WTC11 (cell line): Measurements from ENCODE around the gene KIAA1671. TPM values are rescaled to one million over a fixed set of nuclear protein-coding genes. Genes with fewer than 3 reads are reported as not detected.

Experiments
- ATAC-seq: fragments of 200-7000 bp; cut with Tn5 transposase; 2 replicates; pipeline ENCODE4 v1.10.0; 2021; ENCODE audit warnings: mild to moderate bottlenecking, moderate library complexity
- CTCF ChIA-PET: fragments of 300-600 bp; sonication (Branson Sonifier 250); formaldehyde crosslinking; loops from one replicate; lab custom pipeline; 2021; ENCODE audit warnings: antibody characterized with exemption; lab: Charles Lee
- POLR2A ChIA-PET: fragments of 350-600 bp; sonication (Branson Sonifier 250); formaldehyde crosslinking; loops from one replicate; lab custom pipeline; 2021; ENCODE audit warnings: antibody characterized with exemption; lab: Charles Lee
- DNase-seq: peaks from one replicate; pipeline ENCODE4 v3.0.0; 2021; ENCODE audit warnings: low spot score
- H3K27ac Mint-ChIP-seq: 2 replicates; pipeline ENCODE4 v1.8.0; 2021; ENCODE audit warnings: mixed read lengths
- H3K27me3 Mint-ChIP-seq: 2 replicates; pipeline ENCODE4 v1.8.0; 2021; ENCODE audit warnings: low read depth, mild to moderate bottlenecking, moderate library complexity, mixed read lengths
- H3K36me3 Mint-ChIP-seq: 2 replicates; pipeline ENCODE4 v1.8.0; 2021; ENCODE audit warnings: mixed read lengths
- H3K4me1 Mint-ChIP-seq: 2 replicates; pipeline ENCODE4 v1.8.0; 2022; ENCODE audit warnings: mixed read lengths
- H3K4me3 Mint-ChIP-seq: 2 replicates; pipeline ENCODE4 v1.8.0; 2021; ENCODE audit warnings: mild to moderate bottlenecking, moderate library complexity, mixed read lengths
- H3K9me3 Mint-ChIP-seq: 2 replicates; pipeline ENCODE4 v1.8.0; 2021; ENCODE audit warnings: mixed read lengths
- ETV6 ChIP-seq: sonication (generic); formaldehyde crosslinking; IDR thresholded peaks from 2 replicates; pipeline ENCODE4 v1.8.1; 2022; ENCODE audit warnings: mild to moderate bottlenecking, missing genetic modification reagents
- FOXK1 ChIP-seq: sonication (generic); formaldehyde crosslinking; IDR thresholded peaks from 2 replicates; pipeline ENCODE4 v1.8.0; 2022; ENCODE audit warnings: mild to moderate bottlenecking, moderate library complexity, missing genetic modification reagents
- HMGXB4 ChIP-seq: sonication (generic); formaldehyde crosslinking; IDR thresholded peaks from 2 replicates; pipeline ENCODE4 v1.8.1; 2023; ENCODE audit warnings: mild to moderate bottlenecking, moderate library complexity, missing genetic modification reagents
- NR1H2 ChIP-seq: sonication (generic); formaldehyde crosslinking; IDR thresholded peaks from 2 replicates; pipeline ENCODE4 v1.9.0; 2021; ENCODE audit warnings: mild to moderate bottlenecking, moderate library complexity, missing genetic modification reagents
- TEAD1 ChIP-seq: sonication (generic); formaldehyde crosslinking; IDR thresholded peaks from 2 replicates; pipeline ENCODE4 v1.8.0; 2022; ENCODE audit warnings: mild to moderate bottlenecking, missing genetic modification reagents
- TEAD4 ChIP-seq: sonication (generic); formaldehyde crosslinking; IDR thresholded peaks from 2 replicates; pipeline ENCODE4 v1.8.0; 2022; ENCODE audit warnings: mild to moderate bottlenecking, missing genetic modification reagents
- total RNA-seq: library from RNA; stranded (reverse); gene quantifications from 3 replicates; pipeline ENCODE4 v1.2.3, GENCODE V29; 2021
- TF ChIP-seq, protein P1 (sequence below): fragments of 250-450 bp; sonication (Bioruptor Pico); IDR thresholded peaks from 2 replicates; pipeline ENCODE4 v1.9.0; 2021; ENCODE audit warnings: mild to moderate bottlenecking
- TF ChIP-seq, protein P2 (sequence below): sonication (generic); formaldehyde crosslinking; IDR thresholded peaks from 2 replicates; pipeline ENCODE4 v1.8.0; 2022; ENCODE audit warnings: mild to moderate bottlenecking, missing genetic modification reagents
- TF ChIP-seq, protein P3 (sequence below): sonication (generic); formaldehyde crosslinking; IDR thresholded peaks from 2 replicates; pipeline ENCODE4 v1.8.0; 2022; ENCODE audit warnings: mild to moderate bottlenecking, missing genetic modification reagents
- TF ChIP-seq, protein P4 (sequence below): fragments of 200-600 bp; IDR thresholded peaks from 2 replicates; pipeline ENCODE4 v1.8.0; 2022; ENCODE audit warnings: antibody characterized with exemption

The KIAA1671 gene
- total RNA-seq, 1 experiment from 2014 or later: 26.0 TPM

DNA sequence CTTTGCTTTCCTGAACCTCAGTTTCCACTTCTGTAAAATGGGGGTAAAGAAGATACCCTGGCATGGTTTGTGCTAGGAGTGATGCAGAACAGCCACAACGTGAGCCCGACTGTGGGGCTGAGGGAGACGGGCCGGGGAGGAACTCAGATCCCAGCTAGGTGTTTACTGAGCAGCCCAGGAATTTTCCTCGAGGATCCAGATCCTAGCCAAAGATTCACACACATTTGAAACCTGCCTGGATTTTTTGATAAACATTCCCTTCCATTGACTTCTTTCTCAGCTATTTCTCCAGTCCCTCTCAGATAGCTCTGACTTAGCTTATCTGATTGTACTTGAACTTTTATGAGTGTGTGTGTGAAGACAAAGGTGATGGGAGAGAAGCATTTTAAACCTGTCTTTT, 98.0 kb downstream of the KIAA1671 start (continued):
- TF ChIP-seq, protein P1, sequence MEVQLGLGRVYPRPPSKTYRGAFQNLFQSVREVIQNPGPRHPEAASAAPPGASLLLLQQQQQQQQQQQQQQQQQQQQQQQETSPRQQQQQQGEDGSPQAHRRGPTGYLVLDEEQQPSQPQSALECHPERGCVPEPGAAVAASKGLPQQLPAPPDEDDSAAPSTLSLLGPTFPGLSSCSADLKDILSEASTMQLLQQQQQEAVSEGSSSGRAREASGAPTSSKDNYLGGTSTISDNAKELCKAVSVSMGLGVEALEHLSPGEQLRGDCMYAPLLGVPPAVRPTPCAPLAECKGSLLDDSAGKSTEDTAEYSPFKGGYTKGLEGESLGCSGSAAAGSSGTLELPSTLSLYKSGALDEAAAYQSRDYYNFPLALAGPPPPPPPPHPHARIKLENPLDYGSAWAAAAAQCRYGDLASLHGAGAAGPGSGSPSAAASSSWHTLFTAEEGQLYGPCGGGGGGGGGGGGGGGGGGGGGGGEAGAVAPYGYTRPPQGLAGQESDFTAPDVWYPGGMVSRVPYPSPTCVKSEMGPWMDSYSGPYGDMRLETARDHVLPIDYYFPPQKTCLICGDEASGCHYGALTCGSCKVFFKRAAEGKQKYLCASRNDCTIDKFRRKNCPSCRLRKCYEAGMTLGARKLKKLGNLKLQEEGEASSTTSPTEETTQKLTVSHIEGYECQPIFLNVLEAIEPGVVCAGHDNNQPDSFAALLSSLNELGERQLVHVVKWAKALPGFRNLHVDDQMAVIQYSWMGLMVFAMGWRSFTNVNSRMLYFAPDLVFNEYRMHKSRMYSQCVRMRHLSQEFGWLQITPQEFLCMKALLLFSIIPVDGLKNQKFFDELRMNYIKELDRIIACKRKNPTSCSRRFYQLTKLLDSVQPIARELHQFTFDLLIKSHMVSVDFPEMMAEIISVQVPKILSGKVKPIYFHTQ: no peak
- no peak for TF ChIP-seq TEAD4 (CRISPR knock-in tag)

- no peak overlapping the region for H3K27ac Mint-ChIP-seq
- POLR2A ChIA-PET: no interaction called here
Observed at GRCh38 chr22:25051073-25051472, 98.6 kb downstream of the KIAA1671 start.

GRCh38 chr22:25051983-25052710, 99.6 kb downstream of the KIAA1671 start:
- TF ChIP-seq TEAD4 (CRISPR knock-in tag) (no peak), ETV6 (CRISPR knock-in tag) (no peak), FOXK1 (CRISPR knock-in tag) (no peak), TEAD1 (CRISPR knock-in tag) (no peak), NR1H2 (CRISPR knock-in tag) (no peak)
- TF ChIP-seq, protein P2, sequence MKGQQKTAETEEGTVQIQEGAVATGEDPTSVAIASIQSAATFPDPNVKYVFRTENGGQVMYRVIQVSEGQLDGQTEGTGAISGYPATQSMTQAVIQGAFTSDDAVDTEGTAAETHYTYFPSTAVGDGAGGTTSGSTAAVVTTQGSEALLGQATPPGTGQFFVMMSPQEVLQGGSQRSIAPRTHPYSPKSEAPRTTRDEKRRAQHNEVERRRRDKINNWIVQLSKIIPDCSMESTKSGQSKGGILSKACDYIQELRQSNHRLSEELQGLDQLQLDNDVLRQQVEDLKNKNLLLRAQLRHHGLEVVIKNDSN (CRISPR knock-in tag): no peak
- TF ChIP-seq, protein P3, sequence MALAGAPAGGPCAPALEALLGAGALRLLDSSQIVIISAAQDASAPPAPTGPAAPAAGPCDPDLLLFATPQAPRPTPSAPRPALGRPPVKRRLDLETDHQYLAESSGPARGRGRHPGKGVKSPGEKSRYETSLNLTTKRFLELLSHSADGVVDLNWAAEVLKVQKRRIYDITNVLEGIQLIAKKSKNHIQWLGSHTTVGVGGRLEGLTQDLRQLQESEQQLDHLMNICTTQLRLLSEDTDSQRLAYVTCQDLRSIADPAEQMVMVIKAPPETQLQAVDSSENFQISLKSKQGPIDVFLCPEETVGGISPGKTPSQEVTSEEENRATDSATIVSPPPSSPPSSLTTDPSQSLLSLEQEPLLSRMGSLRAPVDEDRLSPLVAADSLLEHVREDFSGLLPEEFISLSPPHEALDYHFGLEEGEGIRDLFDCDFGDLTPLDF (CRISPR knock-in tag): no peak
- TF ChIP-seq, all 79 proteins: peak for 0
- no peak overlapping the region for H3K4me3 Mint-ChIP-seq
- H3K9me3 Mint-ChIP-seq: peaks cover 17% of the 10 kb centered on the region
- peaks cover 8% of the 10 kb centered on the region for H3K4me1 Mint-ChIP-seq
- no peak for DNase-seq
- H3K36me3 Mint-ChIP-seq: peaks cover 32% of the 10 kb centered on the region
- H3K27me3 Mint-ChIP-seq: no peaks in the 10 kb centered on the region
- POLR2A ChIA-PET: no interaction called here
- CTCF ChIA-PET: interaction anchor here (0.8 to 5.4 kb wide), 4 partner anchors 10 to 114 kb away, joined by 3 to 61 read pairs (median 10); no protein-coding TSS in a partner anchor
- no peak for ATAC-seq
- no peak overlapping the region for H3K27ac Mint-ChIP-seq

More at GRCh38 chr22:25051073-25051472, 98.6 kb downstream of the KIAA1671 start:
- Mint-ChIP-seq H3K36me3 (peaks cover 32% of the 10 kb centered on the region), H3K27me3 (no peaks in the 10 kb centered on the region), H3K4me3 (no peak overlapping the region), H3K9me3 (peaks cover 17% of the 10 kb centered on the region), H3K4me1 (peaks cover 4% of the 10 kb centered on the region)
- TF ChIP-seq HMGXB4 (CRISPR knock-in tag): no peak
- TF ChIP-seq, protein P4, sequence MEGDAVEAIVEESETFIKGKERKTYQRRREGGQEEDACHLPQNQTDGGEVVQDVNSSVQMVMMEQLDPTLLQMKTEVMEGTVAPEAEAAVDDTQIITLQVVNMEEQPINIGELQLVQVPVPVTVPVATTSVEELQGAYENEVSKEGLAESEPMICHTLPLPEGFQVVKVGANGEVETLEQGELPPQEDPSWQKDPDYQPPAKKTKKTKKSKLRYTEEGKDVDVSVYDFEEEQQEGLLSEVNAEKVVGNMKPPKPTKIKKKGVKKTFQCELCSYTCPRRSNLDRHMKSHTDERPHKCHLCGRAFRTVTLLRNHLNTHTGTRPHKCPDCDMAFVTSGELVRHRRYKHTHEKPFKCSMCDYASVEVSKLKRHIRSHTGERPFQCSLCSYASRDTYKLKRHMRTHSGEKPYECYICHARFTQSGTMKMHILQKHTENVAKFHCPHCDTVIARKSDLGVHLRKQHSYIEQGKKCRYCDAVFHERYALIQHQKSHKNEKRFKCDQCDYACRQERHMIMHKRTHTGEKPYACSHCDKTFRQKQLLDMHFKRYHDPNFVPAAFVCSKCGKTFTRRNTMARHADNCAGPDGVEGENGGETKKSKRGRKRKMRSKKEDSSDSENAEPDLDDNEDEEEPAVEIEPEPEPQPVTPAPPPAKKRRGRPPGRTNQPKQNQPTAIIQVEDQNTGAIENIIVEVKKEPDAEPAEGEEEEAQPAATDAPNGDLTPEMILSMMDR: peak; percentile 37; the same call in 1 of the 2 replicates
- ATAC-seq (peak; percentile 65; the same call in 1 of the 2 replicates), DNase-seq (peak; percentile 37)
- CTCF ChIA-PET: interaction anchor here (0.6 to 5.4 kb wide), 18 partner anchors 9 to 221 kb away, joined by 3 to 61 read pairs (median 4); no protein-coding TSS in a partner anchor
